Type B pancreatic cell (in vitro differentiated cells): ENCODE measurements around the gene NAP1L1. TPM values are rescaled to one million over a fixed set of nuclear protein-coding genes. Genes with fewer than 3 reads are reported as not detected.

Experiments
- DNase-seq: peaks from one replicate; pipeline ENCODE4 v3.0.0; 2021; ENCODE audit warnings: mixed read lengths; ENCODE audit not compliant: unreplicated experiment; ENCODE audit errors: extremely low spot score
- H3K27ac Mint-ChIP-seq: 2 replicates; pipeline ENCODE4 v1.8.0; 2021; ENCODE audit warnings: mild to moderate bottlenecking, mixed read lengths
- H3K27me3 Mint-ChIP-seq: 2 replicates; pipeline ENCODE4 v1.8.0; 2021; ENCODE audit warnings: mixed read lengths
- H3K36me3 Mint-ChIP-seq: 2 replicates; pipeline ENCODE4 v1.8.0; 2021; ENCODE audit warnings: mixed read lengths
- H3K4me1 Mint-ChIP-seq: one replicate; pipeline ENCODE4 v1.8.0; 2021; ENCODE audit warnings: mixed read lengths; ENCODE audit not compliant: unreplicated experiment
- H3K4me3 Mint-ChIP-seq: 2 replicates; pipeline ENCODE4 v1.8.0; 2021; ENCODE audit warnings: mild to moderate bottlenecking, mixed read lengths
- H3K9me3 Mint-ChIP-seq: 2 replicates; pipeline ENCODE4 v1.8.0; 2021; ENCODE audit warnings: mixed read lengths
- total RNA-seq: library from RNA; stranded (reverse); gene quantifications from 2 replicates; pipeline ENCODE4 v1.2.1, GENCODE V29; 2021; ENCODE audit warnings: low replicate concordance
- TF ChIP-seq, protein P1 (sequence below): fragments of 200-600 bp; sonication (generic); conservative IDR thresholded peaks from 2 replicates; pipeline ENCODE4 v1.5.0; 2021; ENCODE audit warnings: antibody characterized with exemption, mild to moderate bottlenecking

Gene NAP1L1
- total RNA-seq, 1 donor from 2014 or later, result 883 TPM

DNA sequence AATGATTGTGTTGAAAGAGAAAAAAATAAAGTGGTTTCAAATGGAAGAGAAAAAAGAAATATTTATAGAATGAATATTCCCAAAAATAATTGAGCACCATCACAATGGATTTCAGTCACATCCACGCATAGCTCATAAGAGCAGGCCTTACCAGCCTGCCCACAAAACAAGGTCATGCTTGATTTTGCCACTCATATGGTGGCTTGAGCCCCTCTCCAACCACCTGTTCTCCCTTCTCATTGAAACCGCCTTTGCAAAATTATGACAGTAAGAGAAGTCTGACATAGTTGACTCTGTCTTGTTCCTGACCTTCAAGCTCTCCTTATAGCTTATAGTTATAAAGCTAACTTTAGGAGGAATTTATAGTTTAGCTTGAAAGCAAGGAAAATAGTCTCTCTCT is 33.3 kb upstream of the NAP1L1 start:
- TF ChIP-seq, protein P1, sequence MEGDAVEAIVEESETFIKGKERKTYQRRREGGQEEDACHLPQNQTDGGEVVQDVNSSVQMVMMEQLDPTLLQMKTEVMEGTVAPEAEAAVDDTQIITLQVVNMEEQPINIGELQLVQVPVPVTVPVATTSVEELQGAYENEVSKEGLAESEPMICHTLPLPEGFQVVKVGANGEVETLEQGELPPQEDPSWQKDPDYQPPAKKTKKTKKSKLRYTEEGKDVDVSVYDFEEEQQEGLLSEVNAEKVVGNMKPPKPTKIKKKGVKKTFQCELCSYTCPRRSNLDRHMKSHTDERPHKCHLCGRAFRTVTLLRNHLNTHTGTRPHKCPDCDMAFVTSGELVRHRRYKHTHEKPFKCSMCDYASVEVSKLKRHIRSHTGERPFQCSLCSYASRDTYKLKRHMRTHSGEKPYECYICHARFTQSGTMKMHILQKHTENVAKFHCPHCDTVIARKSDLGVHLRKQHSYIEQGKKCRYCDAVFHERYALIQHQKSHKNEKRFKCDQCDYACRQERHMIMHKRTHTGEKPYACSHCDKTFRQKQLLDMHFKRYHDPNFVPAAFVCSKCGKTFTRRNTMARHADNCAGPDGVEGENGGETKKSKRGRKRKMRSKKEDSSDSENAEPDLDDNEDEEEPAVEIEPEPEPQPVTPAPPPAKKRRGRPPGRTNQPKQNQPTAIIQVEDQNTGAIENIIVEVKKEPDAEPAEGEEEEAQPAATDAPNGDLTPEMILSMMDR, result no peak
- H3K4me1 Mint-ChIP-seq, result no peaks in the 10 kb centered on the region
- DNase-seq, result no peak
- no peak overlapping the region for H3K4me3 Mint-ChIP-seq
- H3K27me3 Mint-ChIP-seq, result no peaks in the 10 kb centered on the region
- peaks cover 4% of the 10 kb centered on the region for H3K9me3 Mint-ChIP-seq
- H3K36me3 Mint-ChIP-seq, result no peaks in the 10 kb centered on the region
- H3K27ac Mint-ChIP-seq, result no peak overlapping the region

DNA sequence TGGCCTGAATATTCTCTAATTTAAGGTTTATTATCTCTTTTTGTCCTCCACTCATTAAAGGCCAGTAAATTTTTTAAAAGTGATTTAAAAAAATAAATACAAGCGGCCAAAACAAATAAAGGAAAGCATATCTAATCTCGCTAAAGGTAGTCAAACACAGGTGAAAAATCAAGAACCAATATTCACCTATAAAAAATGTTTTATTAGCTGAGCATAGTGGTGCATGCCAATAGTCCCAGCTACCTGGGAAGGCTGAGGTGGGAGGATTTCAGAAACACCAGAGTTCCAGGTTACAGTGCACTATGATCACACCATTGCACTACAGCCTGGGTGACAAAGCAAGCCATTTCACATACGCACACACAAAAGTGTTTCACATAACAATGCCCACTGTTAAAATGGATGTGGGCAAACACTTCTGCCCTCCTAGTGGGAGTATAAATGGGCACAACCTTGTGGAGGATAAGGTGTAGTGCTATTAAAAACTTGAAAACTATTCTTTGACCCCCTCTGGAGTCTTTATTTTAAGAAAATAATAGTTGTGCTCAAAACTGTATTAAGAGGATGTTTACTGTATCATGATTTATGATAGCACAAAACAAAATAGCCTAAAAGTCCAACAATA is 32.7 kb upstream of the NAP1L1 start:
- TF ChIP-seq, protein P1, result peak; percentile 27
- Mint-ChIP-seq H3K9me3 (peaks cover 4% of the 10 kb centered on the region), H3K4me3 (no peak overlapping the region), H3K27me3 (no peaks in the 10 kb centered on the region), H3K36me3 (no peaks in the 10 kb centered on the region), H3K27ac (no peak overlapping the region), H3K4me1 (no peaks in the 10 kb centered on the region)
- DNase-seq, result no peak

DNA sequence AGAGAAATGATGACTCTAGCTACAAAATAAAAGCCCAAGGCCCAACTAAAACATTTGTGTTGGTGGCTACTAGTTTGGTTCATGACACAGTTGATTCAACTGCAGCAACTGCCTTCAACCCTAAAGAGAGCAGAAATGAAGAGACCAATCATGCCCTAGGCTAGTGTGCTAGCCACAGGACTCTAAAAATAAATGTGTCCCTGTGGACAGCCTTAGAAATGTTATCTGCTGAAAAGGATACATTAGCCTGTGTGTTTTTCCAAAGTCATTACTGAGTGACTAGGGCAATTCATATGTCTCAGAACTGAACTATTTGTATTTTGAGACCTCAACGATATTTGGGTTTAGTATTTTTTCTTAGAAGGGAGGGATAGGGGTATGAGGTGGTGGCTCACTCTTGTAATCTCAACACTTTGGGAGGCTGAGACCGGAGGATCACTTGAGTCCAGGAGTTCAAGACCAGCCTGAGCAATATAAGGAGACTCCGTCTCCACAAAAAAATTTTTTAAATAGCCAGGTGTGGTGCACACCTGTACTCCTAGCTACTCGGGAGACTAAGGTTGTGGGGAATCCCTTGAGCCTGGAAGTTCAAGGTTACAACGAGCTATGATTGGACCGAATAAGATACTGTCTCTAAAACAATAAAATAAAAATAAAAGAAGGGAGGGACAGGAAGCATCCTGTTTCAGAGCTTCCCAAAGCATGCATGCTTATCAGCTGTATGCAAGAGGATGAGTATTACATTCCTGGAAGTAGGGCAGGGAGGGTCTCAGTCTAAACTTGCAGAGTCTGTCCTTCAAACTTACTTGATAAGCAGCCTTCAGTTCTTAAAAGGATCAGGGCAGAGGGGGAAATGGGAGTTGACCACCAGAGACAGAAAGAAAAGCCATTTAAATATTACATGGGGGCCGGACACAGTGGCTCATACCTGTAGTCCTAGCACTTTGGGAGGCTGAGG is 29.6 kb upstream of the NAP1L1 start:
- no peaks in the 10 kb centered on the region for H3K36me3 Mint-ChIP-seq
- DNase-seq, result no peak
- TF ChIP-seq, protein P1, result no peak
- no peaks in the 10 kb centered on the region for H3K27me3 Mint-ChIP-seq
- no peak overlapping the region for H3K27ac Mint-ChIP-seq
- no peak overlapping the region for H3K4me3 Mint-ChIP-seq
- H3K4me1 Mint-ChIP-seq, result no peaks in the 10 kb centered on the region
- no peaks in the 10 kb centered on the region for H3K9me3 Mint-ChIP-seq

DNA sequence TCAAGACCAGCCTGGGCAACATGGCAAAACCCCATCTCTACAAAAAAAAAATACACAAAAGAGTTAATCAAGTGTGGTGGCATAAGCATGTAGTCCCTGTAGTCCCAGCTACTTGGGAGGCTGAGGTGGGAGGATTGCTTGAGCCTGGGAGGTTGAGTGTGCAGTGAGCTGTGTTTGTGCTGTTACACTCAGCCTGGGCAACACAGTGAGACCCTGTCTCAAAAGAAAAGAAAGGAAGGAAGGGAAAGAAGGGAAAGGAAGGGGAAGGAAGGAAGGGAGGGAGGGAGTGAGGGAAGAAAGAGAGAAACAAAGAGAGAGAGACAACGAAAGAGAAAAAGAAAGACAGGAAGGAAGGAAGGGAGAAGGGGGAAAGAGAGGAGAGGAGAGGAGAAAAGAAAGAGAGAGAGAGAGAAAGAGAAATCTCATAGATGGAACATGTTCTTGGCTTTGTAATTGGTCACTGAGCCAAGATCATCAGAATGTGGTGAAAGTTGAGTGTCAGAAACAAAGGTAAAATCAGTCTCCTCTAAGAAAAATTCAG is 26.8 kb upstream of the NAP1L1 start:
- Mint-ChIP-seq H3K27me3 (no peaks in the 10 kb centered on the region), H3K4me3 (no peak overlapping the region), H3K36me3 (no peaks in the 10 kb centered on the region), H3K4me1 (no peaks in the 10 kb centered on the region), H3K9me3 (no peaks in the 10 kb centered on the region), H3K27ac (no peak overlapping the region)
- no peak for DNase-seq
- TF ChIP-seq, protein P1, result no peak

DNA sequence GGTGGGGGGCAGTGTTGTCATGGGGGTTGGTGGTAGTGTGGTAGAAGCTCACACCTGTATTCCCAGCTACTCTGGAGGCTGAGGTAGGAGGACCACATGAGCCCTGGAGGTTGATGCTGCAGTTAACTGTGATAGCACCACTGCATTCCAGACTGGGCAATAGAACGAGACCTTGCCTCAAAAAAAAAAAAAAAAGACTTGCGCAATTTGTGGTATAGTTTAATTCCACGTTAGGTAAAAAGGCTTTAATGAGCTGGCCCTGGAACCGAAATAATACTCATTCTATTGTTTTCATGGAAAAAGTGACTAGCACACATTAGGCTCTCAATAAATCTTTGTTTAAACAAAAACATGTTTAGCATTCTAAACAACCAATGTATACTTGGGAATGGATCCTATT is 25.4 kb upstream of the NAP1L1 start:
- Mint-ChIP-seq H3K4me3 (no peak overlapping the region), H3K4me1 (no peaks in the 10 kb centered on the region), H3K27me3 (no peaks in the 10 kb centered on the region), H3K36me3 (no peaks in the 10 kb centered on the region), H3K27ac (no peak overlapping the region), H3K9me3 (no peaks in the 10 kb centered on the region)
- TF ChIP-seq, protein P1, result no peak
- no peak for DNase-seq
